WTC11 (cell line): Measurements from ENCODE around the gene BDH2.

ENCODE experiments used
- AR ChIP-seq: fragments of 250-450 bp; sonication (Bioruptor Pico); IDR thresholded peaks from 2 replicates; pipeline ENCODE4 v1.9.0; 2021; ENCODE audit warnings: mild to moderate bottlenecking
- CTCF ChIP-seq: fragments of 200-600 bp; IDR thresholded peaks from 2 replicates; pipeline ENCODE4 v1.8.0; 2022; ENCODE audit warnings: antibody characterized with exemption
- JUN ChIP-seq: sonication (generic); formaldehyde crosslinking; IDR thresholded peaks from 2 replicates; pipeline ENCODE4 v1.8.0; 2023; ENCODE audit warnings: mild to moderate bottlenecking, missing genetic modification reagents
- NFE2L1 ChIP-seq: sonication (generic); formaldehyde crosslinking; IDR thresholded peaks from 2 replicates; pipeline ENCODE4 v1.8.1; 2023; ENCODE audit warnings: missing genetic modification reagents
- SP1 ChIP-seq: sonication (generic); formaldehyde crosslinking; conservative IDR thresholded peaks from 2 replicates; pipeline ENCODE4 v1.8.1; 2022; ENCODE audit warnings: missing genetic modification reagents
- ZBTB21 ChIP-seq: sonication (generic); formaldehyde crosslinking; IDR thresholded peaks from 2 replicates; pipeline ENCODE4 v1.8.1; 2023; ENCODE audit warnings: mild to moderate bottlenecking, missing genetic modification reagents, borderline replicate concordance

- TF ChIP-seq CTCF (no peak), ZBTB21 (CRISPR knock-in tag) (no peak), SP1 (CRISPR knock-in tag) (no peak), AR (CRISPR knock-in tag) (no peak), JUN (no peak), NFE2L1 (CRISPR knock-in tag) (no peak)
Measured at GRCh38 chr4:103074744-103075434, 24.7 kb downstream of the BDH2 start.
